ENCODE data around the gene SEMA5A.

GRCh38 chr5:9408964-9409363 lies 136.9 kb downstream of the SEMA5A start:
- no peak for TF ChIP-seq CTCF (IDR thresholded peaks at IDR 0.05)
- no peak for TF ChIP-seq POLR2A (IDR thresholded peaks at IDR 0.05)

Data from uterus (tissue), 2 donors.